Measurements from ENCODE around the gene ZNF777. TPM values are rescaled to one million over a fixed set of nuclear protein-coding genes. Genes with fewer than 3 reads are reported as not detected.

Gene ZNF777
- total and polyA plus RNA-seq, 2 experiments from 2014 or later, result 2.8 to 7.9 TPM

DNA sequence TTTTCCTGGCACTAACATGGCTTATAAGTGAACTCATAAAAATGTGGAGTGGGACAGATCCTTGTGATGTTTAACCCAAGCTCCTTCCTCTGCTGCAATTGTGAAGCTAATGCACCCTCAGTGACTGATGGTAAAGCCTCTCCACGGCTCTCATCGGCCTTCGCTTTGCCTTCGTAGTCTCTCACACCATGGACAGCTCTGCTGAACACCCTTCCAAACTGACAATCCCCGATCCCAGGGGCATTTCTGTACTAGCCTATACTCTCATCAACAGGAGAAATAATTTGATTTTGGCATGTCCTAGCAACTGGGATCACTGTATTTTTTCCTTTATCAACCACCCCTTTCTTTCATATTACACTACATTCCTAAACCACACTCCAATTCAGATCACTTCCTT is 6.1 kb downstream of the ZNF777 start (continued):
- TF ChIP-seq, protein P1, sequence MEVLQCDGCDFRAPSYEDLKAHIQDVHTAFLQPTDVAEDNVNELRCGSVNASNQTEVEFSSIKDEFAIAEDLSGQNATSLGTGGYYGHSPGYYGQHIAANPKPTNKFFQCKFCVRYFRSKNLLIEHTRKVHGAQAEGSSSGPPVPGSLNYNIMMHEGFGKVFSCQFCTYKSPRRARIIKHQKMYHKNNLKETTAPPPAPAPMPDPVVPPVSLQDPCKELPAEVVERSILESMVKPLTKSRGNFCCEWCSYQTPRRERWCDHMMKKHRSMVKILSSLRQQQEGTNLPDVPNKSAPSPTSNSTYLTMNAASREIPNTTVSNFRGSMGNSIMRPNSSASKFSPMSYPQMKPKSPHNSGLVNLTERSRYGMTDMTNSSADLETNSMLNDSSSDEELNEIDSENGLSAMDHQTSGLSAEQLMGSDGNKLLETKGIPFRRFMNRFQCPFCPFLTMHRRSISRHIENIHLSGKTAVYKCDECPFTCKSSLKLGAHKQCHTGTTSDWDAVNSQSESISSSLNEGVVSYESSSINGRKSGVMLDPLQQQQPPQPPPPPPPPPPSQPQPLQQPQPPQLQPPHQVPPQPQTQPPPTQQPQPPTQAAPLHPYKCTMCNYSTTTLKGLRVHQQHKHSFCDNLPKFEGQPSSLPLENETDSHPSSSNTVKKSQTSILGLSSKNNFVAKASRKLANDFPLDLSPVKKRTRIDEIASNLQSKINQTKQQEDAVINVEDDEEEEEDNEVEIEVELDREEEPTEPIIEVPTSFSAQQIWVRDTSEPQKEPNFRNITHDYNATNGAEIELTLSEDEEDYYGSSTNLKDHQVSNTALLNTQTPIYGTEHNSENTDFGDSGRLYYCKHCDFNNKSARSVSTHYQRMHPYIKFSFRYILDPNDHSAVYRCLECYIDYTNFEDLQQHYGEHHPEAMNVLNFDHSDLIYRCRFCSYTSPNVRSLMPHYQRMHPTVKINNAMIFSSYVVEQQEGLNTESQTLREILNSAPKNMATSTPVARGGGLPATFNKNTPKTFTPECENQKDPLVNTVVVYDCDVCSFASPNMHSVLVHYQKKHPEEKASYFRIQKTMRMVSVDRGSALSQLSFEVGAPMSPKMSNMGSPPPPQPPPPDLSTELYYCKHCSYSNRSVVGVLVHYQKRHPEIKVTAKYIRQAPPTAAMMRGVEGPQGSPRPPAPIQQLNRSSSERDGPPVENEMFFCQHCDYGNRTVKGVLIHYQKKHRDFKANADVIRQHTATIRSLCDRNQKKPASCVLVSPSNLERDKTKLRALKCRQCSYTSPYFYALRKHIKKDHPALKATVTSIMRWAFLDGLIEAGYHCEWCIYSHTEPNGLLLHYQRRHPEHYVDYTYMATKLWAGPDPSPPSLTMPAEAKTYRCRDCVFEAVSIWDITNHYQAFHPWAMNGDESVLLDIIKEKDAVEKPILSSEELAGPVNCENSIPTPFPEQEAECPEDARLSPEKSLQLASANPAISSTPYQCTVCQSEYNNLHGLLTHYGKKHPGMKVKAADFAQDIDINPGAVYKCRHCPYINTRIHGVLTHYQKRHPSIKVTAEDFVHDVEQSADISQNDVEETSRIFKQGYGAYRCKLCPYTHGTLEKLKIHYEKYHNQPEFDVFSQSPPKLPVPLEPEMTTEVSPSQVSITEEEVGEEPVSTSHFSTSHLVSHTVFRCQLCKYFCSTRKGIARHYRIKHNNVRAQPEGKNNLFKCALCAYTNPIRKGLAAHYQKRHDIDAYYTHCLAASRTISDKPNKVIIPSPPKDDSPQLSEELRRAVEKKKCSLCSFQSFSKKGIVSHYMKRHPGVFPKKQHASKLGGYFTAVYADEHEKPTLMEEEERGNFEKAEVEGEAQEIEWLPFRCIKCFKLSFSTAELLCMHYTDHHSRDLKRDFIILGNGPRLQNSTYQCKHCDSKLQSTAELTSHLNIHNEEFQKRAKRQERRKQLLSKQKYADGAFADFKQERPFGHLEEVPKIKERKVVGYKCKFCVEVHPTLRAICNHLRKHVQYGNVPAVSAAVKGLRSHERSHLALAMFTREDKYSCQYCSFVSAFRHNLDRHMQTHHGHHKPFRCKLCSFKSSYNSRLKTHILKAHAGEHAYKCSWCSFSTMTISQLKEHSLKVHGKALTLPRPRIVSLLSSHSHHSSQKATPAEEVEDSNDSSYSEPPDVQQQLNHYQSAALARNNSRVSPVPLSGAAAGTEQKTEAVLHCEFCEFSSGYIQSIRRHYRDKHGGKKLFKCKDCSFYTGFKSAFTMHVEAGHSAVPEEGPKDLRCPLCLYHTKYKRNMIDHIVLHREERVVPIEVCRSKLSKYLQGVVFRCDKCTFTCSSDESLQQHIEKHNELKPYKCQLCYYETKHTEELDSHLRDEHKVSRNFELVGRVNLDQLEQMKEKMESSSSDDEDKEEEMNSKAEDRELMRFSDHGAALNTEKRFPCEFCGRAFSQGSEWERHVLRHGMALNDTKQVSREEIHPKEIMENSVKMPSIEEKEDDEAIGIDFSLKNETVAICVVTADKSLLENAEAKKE (CRISPR knock-in tag; IDR thresholded peaks at IDR 0.05), result no peak
- no peak for TF ChIP-seq JUNB (IDR thresholded peaks at IDR 0.05; ENCODE audit: unreplicated experiment)
- TF ChIP-seq POLR2AphosphoS5 (IDR thresholded peaks at IDR 0.05; ENCODE audit: low read depth), result no peak
- no peak for TF ChIP-seq ZNF331 (CRISPR knock-in tag; IDR thresholded peaks at IDR 0.05; ENCODE audit: low read depth)
- TF ChIP-seq EZH2 (IDR thresholded peaks at IDR 0.05; ENCODE audit: low read depth, unreplicated experiment), result no peak
- no peak for TF ChIP-seq STAT1 (IDR thresholded peaks at IDR 0.05; ENCODE audit: unreplicated experiment)
- TF ChIP-seq, protein P2, sequence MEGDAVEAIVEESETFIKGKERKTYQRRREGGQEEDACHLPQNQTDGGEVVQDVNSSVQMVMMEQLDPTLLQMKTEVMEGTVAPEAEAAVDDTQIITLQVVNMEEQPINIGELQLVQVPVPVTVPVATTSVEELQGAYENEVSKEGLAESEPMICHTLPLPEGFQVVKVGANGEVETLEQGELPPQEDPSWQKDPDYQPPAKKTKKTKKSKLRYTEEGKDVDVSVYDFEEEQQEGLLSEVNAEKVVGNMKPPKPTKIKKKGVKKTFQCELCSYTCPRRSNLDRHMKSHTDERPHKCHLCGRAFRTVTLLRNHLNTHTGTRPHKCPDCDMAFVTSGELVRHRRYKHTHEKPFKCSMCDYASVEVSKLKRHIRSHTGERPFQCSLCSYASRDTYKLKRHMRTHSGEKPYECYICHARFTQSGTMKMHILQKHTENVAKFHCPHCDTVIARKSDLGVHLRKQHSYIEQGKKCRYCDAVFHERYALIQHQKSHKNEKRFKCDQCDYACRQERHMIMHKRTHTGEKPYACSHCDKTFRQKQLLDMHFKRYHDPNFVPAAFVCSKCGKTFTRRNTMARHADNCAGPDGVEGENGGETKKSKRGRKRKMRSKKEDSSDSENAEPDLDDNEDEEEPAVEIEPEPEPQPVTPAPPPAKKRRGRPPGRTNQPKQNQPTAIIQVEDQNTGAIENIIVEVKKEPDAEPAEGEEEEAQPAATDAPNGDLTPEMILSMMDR (conservative IDR thresholded peaks at IDR 0.05; ENCODE audit: low read depth in 2 of 2), result no peak
- no peak for TF ChIP-seq EZH2phosphoT487 (IDR thresholded peaks at IDR 0.05; ENCODE audit: unreplicated experiment)

DNA sequence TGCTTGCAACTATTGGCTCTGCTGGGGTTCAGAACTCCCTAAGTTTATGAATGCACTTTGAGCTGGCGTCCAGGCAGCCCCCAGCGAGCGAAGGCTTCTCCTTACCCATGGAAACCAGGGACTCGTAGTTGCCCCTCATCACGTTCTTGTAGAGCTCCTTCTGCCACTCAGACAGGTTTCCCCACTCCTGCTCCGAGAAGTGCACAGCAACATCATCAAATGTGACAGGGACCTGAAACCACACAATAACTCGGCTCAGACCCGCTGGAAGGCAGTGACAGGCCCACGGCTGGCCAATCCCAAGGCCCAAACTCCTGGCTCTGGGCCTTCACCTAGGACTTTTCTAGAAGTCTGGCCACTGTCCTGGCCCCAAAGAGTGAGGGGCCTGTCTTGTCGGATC is 6.9 kb downstream of the ZNF777 start:
- Mint-ChIP-seq H3K4me1 (peaks cover 9% of the 10 kb centered on the region), H3K9me3 (no peaks in the 10 kb centered on the region), H3K27ac (no peak overlapping the region), H3K27me3 (ENCODE audit: insufficient read depth, low read depth, poor library complexity) (peaks cover 18% of the 10 kb centered on the region), H3K36me3 (ENCODE audit: low read depth) (peaks cover 48% of the 10 kb centered on the region), H3K4me3 (no peak overlapping the region)
- no peaks in the 10 kb centered on the region for H3K4me1 ChIP-seq (ENCODE audit: insufficient read depth)
- peaks cover 18% of the 10 kb centered on the region for H3K27me3 ChIP-seq (ENCODE audit: insufficient read depth)
- no peaks in the 10 kb centered on the region for H3F3A ChIP-seq (replicated peaks; ENCODE audit: low read depth)
- no peak overlapping the region for H2AFZ ChIP-seq
- peaks cover 15% of the 10 kb centered on the region for H4K20me1 ChIP-seq (replicated peaks; ENCODE audit: insufficient read depth)
- no peaks in the 10 kb centered on the region for H3K9me2 ChIP-seq (ENCODE audit: insufficient read depth)
- no peaks in the 10 kb centered on the region for H3K36me3 ChIP-seq (ENCODE audit: insufficient read depth)
- 0 out of 2 replicates have a peak, but pooled peaks cover 4% of the 10 kb centered on the region for H3K79me2 ChIP-seq (replicated peaks; ENCODE audit: insufficient read depth)
- ATAC-seq (no peak), DNase-seq (ENCODE audit: low spot score) (no peak)
- H3K27ac ChIP-seq (ENCODE audit: low read depth), result no peak overlapping the region
- no peak overlapping the region for H3K4me3 ChIP-seq
- H3K4me2 ChIP-seq, result no peak overlapping the region
- TF ChIP-seq, protein P1 (CRISPR knock-in tag; IDR thresholded peaks at IDR 0.05), result no peak
- TF ChIP-seq EZH2 (IDR thresholded peaks at IDR 0.05; ENCODE audit: low read depth, unreplicated experiment), result no peak

Measured in GM23338 (cell line).